ENCODE measurements around the gene RILP. TPM values are rescaled to one million over a fixed set of nuclear protein-coding genes. Genes with fewer than 3 reads are reported as not detected.

RILP gene
- total RNA-seq, 1 experiment from 2014 or later = 11.6 TPM

GRCh38 chr17:1638624-1639300 lies 10.9 kb downstream of the RILP start:
- H3K9me2 ChIP-seq (ENCODE audit: insufficient read depth) = no peaks in the 10 kb centered on the region
- no peaks in the 10 kb centered on the region for H4K20me1 ChIP-seq (ENCODE audit: insufficient read depth)
- CTCF ChIA-PET = interaction anchor here (1.1 to 1.2 kb wide), 2 partner anchors 9 kb away, joined by 4 to 5 read pairs; no protein-coding TSS in a partner anchor
- H3K27me3 ChIP-seq (ENCODE audit: insufficient read depth, low read length) = no peaks in the 10 kb centered on the region
- BruUV-seq (replicated peaks) = no TSS peak
- TF ChIP-seq POLR2AphosphoS5 (IDR thresholded peaks at IDR 0.05; ENCODE audit: low read depth, low read length) = no peak
- TF ChIP-seq CTCF (IDR thresholded peaks at IDR 0.05 in 2 of 3, conservative IDR thresholded peaks at IDR 0.05 in 1 of 3; ENCODE audit: borderline replicate concordance in 1 of 3, insufficient read depth in 1 of 3, low read depth in 2 of 3, low read length in 2 of 3) = no peak
- intact Hi-C loops (cut with micrococcal nuclease) = loop anchor here (10.0 kb wide), 1 partner anchor 154 kb away; no protein-coding TSS in a partner anchor
- no peaks in the 10 kb centered on the region for H3K79me2 ChIP-seq (ENCODE audit: insufficient read depth, low read length)
- H3K4me2 ChIP-seq (ENCODE audit: low read length) = no peak overlapping the region
- no peak for ATAC-seq
- H3K36me3 ChIP-seq (ENCODE audit: control insufficient read depth in 1 of 2, insufficient read depth in 2 of 2, low read length in 2 of 2) = no peaks in the 10 kb centered on the region
- POLR2A ChIA-PET = interaction anchor here (1.4 kb wide), 1 partner anchor 8 kb away, joined by 3 read pairs; no protein-coding TSS in a partner anchor
- peaks cover 3 to 14% of the 10 kb centered on the region in 2 experiments; a peak in 3 of 4 replicates for H3K4me1 ChIP-seq (ENCODE audit: control insufficient read depth in 1 of 2, insufficient read depth in 2 of 2, low read length in 2 of 2)
- no peaks in the 10 kb centered on the region for H3K9me3 ChIP-seq (ENCODE audit: control insufficient read depth in 1 of 2, insufficient read depth in 1 of 2, low read depth in 1 of 2, low read length in 2 of 2)
- no peak overlapping the region for H3K27ac ChIP-seq (ENCODE audit: low read depth, low read length)
- H3K4me3 ChIP-seq (replicated peaks in 1 of 2; ENCODE audit: low read depth in 1 of 2, low read length in 2 of 2) = no peak overlapping the region
- RAD21 ChIA-PET (ENCODE audit: low non-redundant PET in 1 of 2, low total read pairs in 2 of 2, uncharacterized antibody in 2 of 2, unreplicated experiment in 2 of 2) = no interaction called here
- no peak overlapping the region for H2AFZ ChIP-seq (ENCODE audit: low read depth, low read length, poor library complexity, severe bottlenecking)
- DNase-seq (ENCODE audit: low read depth, low spot score) = no peak
- H3K9ac ChIP-seq (ENCODE audit: low read length) = no peak overlapping the region

- H3K4me1 ChIP-seq (ENCODE audit: control insufficient read depth in 1 of 2, insufficient read depth in 2 of 2, low read length in 2 of 2) = peaks cover 3 to 10% of the 10 kb centered on the region in 2 experiments; a peak in 2 of 4 replicates
- intact Hi-C loops (cut with micrococcal nuclease) = loop anchor here (10.0 kb wide), 1 partner anchor 153 kb away; no protein-coding TSS in a partner anchor
- RAD21 ChIA-PET (ENCODE audit: low non-redundant PET in 1 of 2, low total read pairs in 2 of 2, uncharacterized antibody in 2 of 2, unreplicated experiment in 2 of 2) = no interaction called here
- H3K27ac ChIP-seq (ENCODE audit: low read depth, low read length) = no peak overlapping the region
- H3K9me2 ChIP-seq (ENCODE audit: insufficient read depth) = no peaks in the 10 kb centered on the region
- DNase-seq (ENCODE audit: low read depth, low spot score) (no peak), ATAC-seq (no peak)
- no peaks in the 10 kb centered on the region for H3K9me3 ChIP-seq (ENCODE audit: control insufficient read depth in 1 of 2, insufficient read depth in 1 of 2, low read depth in 1 of 2, low read length in 2 of 2)
- no peak overlapping the region for H3K4me2 ChIP-seq (ENCODE audit: low read length)
- H4K20me1 ChIP-seq (ENCODE audit: insufficient read depth) = no peaks in the 10 kb centered on the region
- H3K36me3 ChIP-seq (ENCODE audit: control insufficient read depth in 1 of 2, insufficient read depth in 2 of 2, low read length in 2 of 2) = no peaks in the 10 kb centered on the region
- no peak for TF ChIP-seq RAD21 (IDR thresholded peaks at IDR 0.05; ENCODE audit: low read depth)
- CTCF ChIA-PET = no interaction called here
- no peaks in the 10 kb centered on the region for H3K27me3 ChIP-seq (ENCODE audit: insufficient read depth, low read length)
- H3K79me2 ChIP-seq (ENCODE audit: insufficient read depth, low read length) = no peaks in the 10 kb centered on the region
- no peak overlapping the region for H3K9ac ChIP-seq (ENCODE audit: low read length)
- H2AFZ ChIP-seq (ENCODE audit: low read depth, low read length, poor library complexity, severe bottlenecking) = no peak overlapping the region
- BruUV-seq (replicated peaks) = no TSS peak
- H3K4me3 ChIP-seq (replicated peaks in 1 of 2; ENCODE audit: low read depth in 1 of 2, low read length in 2 of 2) = no peak overlapping the region
- POLR2A ChIA-PET = no interaction called here
Measured at GRCh38 chr17:1638171-1638590, 11.5 kb downstream of the RILP start.

All from HCT116 (cell line).